GM12801 (cell line): ENCODE measurements around the gene ME3.

Source experiments
- CTCF ChIP-seq: IDR thresholded peaks from one replicate; pipeline ENCODE4 v1.5.1; 2011; ENCODE audit warnings: control low read depth; ENCODE audit not compliant: insufficient read length; ENCODE audit errors: extremely low read depth

Gene ME3

GRCh38 chr11:86625981-86626380, 46.4 kb downstream of the ME3 start:
- no peak for TF ChIP-seq CTCF

GRCh38 chr11:86625544-86625943, 46.9 kb downstream of the ME3 start:
- no peak for TF ChIP-seq CTCF

GRCh38 chr11:86624366-86624765, 48.0 kb downstream of the ME3 start:
- no peak for TF ChIP-seq CTCF

GRCh38 chr11:86623736-86624135, 48.7 kb downstream of the ME3 start:
- TF ChIP-seq CTCF = no peak

GRCh38 chr11:86623041-86623621, 49.3 kb downstream of the ME3 start:
- no peak for TF ChIP-seq CTCF

- no peak for TF ChIP-seq CTCF
Observed at GRCh38 chr11:86621854-86622253, 50.6 kb downstream of the ME3 start.

GRCh38 chr11:86620891-86621521, 51.4 kb downstream of the ME3 start:
- no peak for TF ChIP-seq CTCF
